ENCODE data around the gene MMP28.

- TF ChIP-seq, protein P1, sequence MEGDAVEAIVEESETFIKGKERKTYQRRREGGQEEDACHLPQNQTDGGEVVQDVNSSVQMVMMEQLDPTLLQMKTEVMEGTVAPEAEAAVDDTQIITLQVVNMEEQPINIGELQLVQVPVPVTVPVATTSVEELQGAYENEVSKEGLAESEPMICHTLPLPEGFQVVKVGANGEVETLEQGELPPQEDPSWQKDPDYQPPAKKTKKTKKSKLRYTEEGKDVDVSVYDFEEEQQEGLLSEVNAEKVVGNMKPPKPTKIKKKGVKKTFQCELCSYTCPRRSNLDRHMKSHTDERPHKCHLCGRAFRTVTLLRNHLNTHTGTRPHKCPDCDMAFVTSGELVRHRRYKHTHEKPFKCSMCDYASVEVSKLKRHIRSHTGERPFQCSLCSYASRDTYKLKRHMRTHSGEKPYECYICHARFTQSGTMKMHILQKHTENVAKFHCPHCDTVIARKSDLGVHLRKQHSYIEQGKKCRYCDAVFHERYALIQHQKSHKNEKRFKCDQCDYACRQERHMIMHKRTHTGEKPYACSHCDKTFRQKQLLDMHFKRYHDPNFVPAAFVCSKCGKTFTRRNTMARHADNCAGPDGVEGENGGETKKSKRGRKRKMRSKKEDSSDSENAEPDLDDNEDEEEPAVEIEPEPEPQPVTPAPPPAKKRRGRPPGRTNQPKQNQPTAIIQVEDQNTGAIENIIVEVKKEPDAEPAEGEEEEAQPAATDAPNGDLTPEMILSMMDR (IDR thresholded peaks at IDR 0.05 in 8 of 11, conservative IDR thresholded peaks at IDR 0.05 in 3 of 11) = no peak
- TF ChIP-seq POLR2AphosphoS5 (IDR thresholded peaks at IDR 0.05) = no peak
These were observed 24.0 kb upstream of the MMP28 start for GRCh38 chr17:35819455-35819854.
